CD4-positive, alpha-beta memory T cell (primary cell): Measurements from ENCODE around the gene CEP192. TPM values are rescaled to one million over a fixed set of nuclear protein-coding genes. Genes with fewer than 3 reads are reported as not detected.
A peak's percentile ranks its signal among the peaks of the same experiment; 100 is the strongest.
"Not testable (repeated sequence)": the region's sequence is repeated elsewhere in the genome, so short reads cannot be mapped to it uniquely, and the experiment has no call there.

ENCODE experiments used
- CTCF ChIA-PET: fragments of 350-600 bp; sonication (Branson Sonifier 250); formaldehyde crosslinking; loops from one replicate; lab custom pipeline; 2021; ENCODE audit warnings: inconsistent platforms; ENCODE audit not compliant: partially characterized antibody; lab: Charles Lee
- POLR2A ChIA-PET: fragments of 350-600 bp; sonication (Branson Sonifier 250); formaldehyde crosslinking; loops from one replicate; lab custom pipeline; 2021; ENCODE audit not compliant: partially characterized antibody; lab: Charles Lee
- DNase-seq, 5 donors: peaks; one replicate each; pipeline versions ENCODE4 v3.0.0 to v3.0.0-alpha.2; 2020 to 2022; ENCODE audit warnings: mixed read lengths in 1 of 5
- H3K27ac ChIP-seq: one replicate; pipeline ENCODE4 v1.7.0; 2013; ENCODE audit warnings: low read depth, low read length
- H3K27me3 ChIP-seq: 2 replicates; pipeline ENCODE4 v1.7.0; 2013; ENCODE audit warnings: mild to moderate bottlenecking, low read length, moderate library complexity; ENCODE audit not compliant: insufficient read depth
- H3K36me3 ChIP-seq: 2 replicates; pipeline ENCODE4 v1.7.0; 2013; ENCODE audit warnings: mild to moderate bottlenecking, low read length, moderate library complexity; ENCODE audit not compliant: insufficient read depth
- H3K4me1 ChIP-seq: 2 replicates; pipeline ENCODE4 v1.7.0; 2013; ENCODE audit warnings: mild to moderate bottlenecking, low read length, moderate library complexity; ENCODE audit not compliant: insufficient read depth
- H3K4me3 ChIP-seq, 2 donors: one replicate each; pipeline ENCODE4 v1.7.0; 2013; ENCODE audit warnings: low read length in 2 of 2, mild to moderate bottlenecking in 1 of 2
- H3K9me3 ChIP-seq, 2 donors: one replicate each; pipeline ENCODE4 v1.7.0; 2013; ENCODE audit warnings: low read length in 2 of 2, control low read depth in 1 of 2; ENCODE audit not compliant: control insufficient read depth in 1 of 2
- H3K27ac Mint-ChIP-seq, 7 donors: one replicate each; pipeline ENCODE4 v1.8.0; 2020 to 2021; ENCODE audit warnings: mixed read lengths in 7 of 7, mild to moderate bottlenecking in 6 of 7, inconsistent platforms in 3 of 7, moderate library complexity in 3 of 7
- H3K27me3 Mint-ChIP-seq, 2 donors: one replicate each; pipeline ENCODE4 v1.8.0; 2020 to 2021; ENCODE audit warnings: mixed read lengths in 2 of 2
- H3K36me3 Mint-ChIP-seq, 2 donors: one replicate each; pipeline ENCODE4 v1.8.0; 2020 to 2021; ENCODE audit warnings: mixed read lengths in 2 of 2, inconsistent platforms in 1 of 2, mild to moderate bottlenecking in 1 of 2
- H3K4me1 Mint-ChIP-seq, 4 donors: one replicate each; pipeline ENCODE4 v1.8.0; 2020 to 2021; ENCODE audit warnings: mixed read lengths in 4 of 4, mild to moderate bottlenecking in 1 of 4
- H3K4me3 Mint-ChIP-seq, 8 donors: one replicate each; pipeline ENCODE4 v1.8.0; 2020 to 2021; ENCODE audit warnings: mixed read lengths in 8 of 8, mild to moderate bottlenecking in 7 of 8, moderate library complexity in 6 of 8, inconsistent platforms in 3 of 8
- H3K9me3 Mint-ChIP-seq, 8 donors: one replicate each; pipeline ENCODE4 v1.8.0; 2020 to 2021; ENCODE audit warnings: mixed read lengths in 8 of 8, mild to moderate bottlenecking in 5 of 8, inconsistent platforms in 3 of 8, moderate library complexity in 1 of 8
- intact Hi-C: fragments of 100-400 bp; cut with micrococcal nuclease; formaldehyde crosslinking; loops from one replicate; pipeline ENCODE4 v1.15.1; 2023
- polyA plus RNA-seq, 2 donors: library from polyadenylated mRNA; unstranded; fragments of 300-500 nt; fragmentation: Illumina TruSeq; gene quantifications; one replicate each; pipeline ENCODE4 v1.2.3, GENCODE V29; 2021
- total RNA-seq, 2 experiments: library from RNA; stranded (reverse); gene quantifications; one replicate each; pipeline ENCODE4 v1.2.3, GENCODE V29; 2021

The CEP192 gene
- total and polyA plus RNA-seq, 4 experiments from 2014 or later, result 3.3 to 45.5 (median 26.1) TPM

- CTCF ChIA-PET, result no interaction called here
- POLR2A ChIA-PET, result no interaction called here
- no peaks in the 10 kb centered on the region for H3K9me3 Mint-ChIP-seq
Observed at GRCh38 chr18:12996661-12997292, 5.6 kb downstream of the CEP192 start.

GRCh38 chr18:12997330-12997729 lies 6.2 kb downstream of the CEP192 start:
- H3K4me3 Mint-ChIP-seq, H3K4me3 ChIP-seq, H3K9me3 ChIP-seq, DNase-seq, H3K9me3 Mint-ChIP-seq, POLR2A ChIA-PET, intact Hi-C loops, H3K27ac ChIP-seq, H3K27me3 ChIP-seq, H3K27ac Mint-ChIP-seq, H3K27me3 Mint-ChIP-seq: not testable (repeated sequence)
- Mint-ChIP-seq H3K36me3 (peaks cover 5 to 12% of the 10 kb centered on the region in 2 donors), H3K4me1 (peaks cover 4 to 23% (median 14%) of the 10 kb centered on the region in 4 donors)
- H3K36me3 ChIP-seq, result peaks cover 12% of the 10 kb centered on the region
- CTCF ChIA-PET, result interaction anchor here (1.0 to 2.0 kb wide), 2 partner anchors 36 to 63 kb away, joined by 3 to 6 read pairs; no protein-coding TSS in a partner anchor
- H3K4me1 ChIP-seq, result peaks cover 51% of the 10 kb centered on the region

More at GRCh38 chr18:12996661-12997292, 5.6 kb downstream of the CEP192 start:
- H3K27me3 ChIP-seq, result no peaks in the 10 kb centered on the region
- Mint-ChIP-seq H3K4me3 (no peak overlapping the region), H3K27me3 (no peaks in the 10 kb centered on the region), H3K27ac (no peak overlapping the region), H3K36me3 (peaks cover 5 to 13% of the 10 kb centered on the region in 2 donors), H3K4me1 (peaks cover 4 to 27% (median 16%) of the 10 kb centered on the region in 4 donors)
- H3K4me3 ChIP-seq, result no peak overlapping the region
- no peak overlapping the region for H3K27ac ChIP-seq
- peaks cover 56% of the 10 kb centered on the region for H3K4me1 ChIP-seq
- DNase-seq, result no peak
- H3K9me3 ChIP-seq, result no peaks in the 10 kb centered on the region
- peaks cover 12% of the 10 kb centered on the region for H3K36me3 ChIP-seq
- intact Hi-C loops, result no loop called here

- peaks cover 12% of the 10 kb centered on the region for H3K36me3 ChIP-seq
- no peaks in the 10 kb centered on the region for H3K9me3 ChIP-seq
- CTCF ChIA-PET, result interaction anchor here (0.8 to 2.0 kb wide), 4 partner anchors 9 to 64 kb away, joined by 3 to 6 read pairs (median 3); no protein-coding TSS in a partner anchor
- H3K4me1 ChIP-seq, result peaks cover 39% of the 10 kb centered on the region
- intact Hi-C loops, result no loop called here
- no peak overlapping the region for H3K27ac ChIP-seq
- no peaks in the 10 kb centered on the region for H3K27me3 ChIP-seq
- H3K27me3 Mint-ChIP-seq, result no peaks in the 10 kb centered on the region
- no peak overlapping the region for H3K4me3 ChIP-seq
- no peak for DNase-seq
- no peaks in the 10 kb centered on the region for H3K9me3 Mint-ChIP-seq
- H3K27ac Mint-ChIP-seq, result peak overlapping the region in 2 of 7 donors; percentile 33 to 76
- POLR2A ChIA-PET, result interaction anchor here (0.6 kb wide), 1 partner anchor 533 kb away, joined by 3 read pairs; no protein-coding TSS in a partner anchor
- H3K4me1 Mint-ChIP-seq, result peaks cover 4 to 13% (median 9%) of the 10 kb centered on the region in 4 donors
- H3K4me3 Mint-ChIP-seq, result peak overlapping the region in 2 of 8 donors; percentile 2 to 21
- H3K36me3 Mint-ChIP-seq, result peaks cover 5 to 12% of the 10 kb centered on the region in 2 donors
Observed at GRCh38 chr18:12998332-12999060, 7.3 kb downstream of the CEP192 start.

DNA sequence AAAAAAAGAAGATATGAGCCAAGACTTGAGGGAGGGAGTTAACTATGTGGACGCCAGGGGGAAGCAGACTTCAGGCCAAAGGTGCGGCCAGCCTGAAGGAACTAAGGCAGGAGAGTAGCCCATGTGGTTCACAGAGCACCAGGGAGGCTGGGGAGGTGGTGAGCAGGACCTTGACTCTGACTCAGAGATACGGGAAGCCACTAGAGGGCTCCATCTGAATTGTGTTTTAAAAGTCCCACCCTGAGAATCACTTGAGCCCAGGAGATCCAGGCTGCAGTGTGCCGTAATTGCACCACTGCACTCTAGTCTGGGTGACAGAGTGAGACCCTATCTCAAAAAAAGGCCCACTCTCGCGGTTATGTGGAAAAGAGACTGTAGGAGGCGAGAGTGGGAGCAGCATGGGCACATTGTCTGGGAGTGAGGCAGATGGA lies 12.3 kb downstream of the CEP192 start:
- H3K9me3 ChIP-seq, result no peaks in the 10 kb centered on the region
- peaks cover 24% of the 10 kb centered on the region for H3K36me3 ChIP-seq
- H3K4me1 ChIP-seq, result peaks cover 6% of the 10 kb centered on the region
- DNase-seq, result no peak
- peaks cover 10 to 29% of the 10 kb centered on the region in 2 donors for H3K36me3 Mint-ChIP-seq
- H3K4me3 Mint-ChIP-seq, result no peak overlapping the region
- H3K27ac Mint-ChIP-seq, result peak overlapping the region in 1 of 7 donors; percentile 68
- H3K27me3 ChIP-seq, result no peaks in the 10 kb centered on the region
- H3K9me3 Mint-ChIP-seq, result no peaks in the 10 kb centered on the region
- no peak overlapping the region for H3K27ac ChIP-seq
- H3K27me3 Mint-ChIP-seq, result no peaks in the 10 kb centered on the region
- H3K4me1 Mint-ChIP-seq, result peaks cover 12 to 18% (median 15%) of the 10 kb centered on the region in 4 donors
- ChIA-PET POLR2A (no interaction called here), CTCF (interaction anchor here (0.7 to 1.9 kb wide), 2 partner anchors 18 to 156 kb away, joined by 3 to 7 read pairs; no protein-coding TSS in a partner anchor)
- no peak overlapping the region for H3K4me3 ChIP-seq
- intact Hi-C loops, result no loop called here

DNA sequence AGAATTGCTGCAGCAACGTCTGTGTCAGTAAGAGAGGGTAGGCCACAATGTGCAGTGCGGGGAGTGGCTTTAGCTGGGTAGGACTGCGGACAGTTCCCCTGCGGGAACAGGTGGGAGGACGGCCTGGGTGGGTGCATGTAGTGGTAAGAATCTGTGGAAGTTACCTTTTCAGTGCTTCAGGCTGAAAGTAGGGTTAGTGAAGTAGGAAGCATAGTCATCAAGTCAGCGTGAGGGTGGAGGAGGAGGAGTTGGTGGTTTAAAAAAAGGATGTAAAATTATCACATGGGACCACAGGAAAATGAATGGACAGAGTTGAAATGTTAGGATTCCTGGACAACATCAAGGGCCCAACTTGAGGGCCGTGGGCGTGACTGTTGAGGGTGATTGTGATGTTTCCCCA lies 13.2 kb downstream of the CEP192 start:
- Histone ChIP-seq H3K9me3 (no peaks in the 10 kb centered on the region), H3K4me1 (no peaks in the 10 kb centered on the region), H3K27ac (no peak overlapping the region), H3K4me3 (no peak overlapping the region), H3K36me3 (peaks cover 29% of the 10 kb centered on the region), H3K27me3 (no peaks in the 10 kb centered on the region)
- Mint-ChIP-seq H3K27me3 (no peaks in the 10 kb centered on the region), H3K36me3 (peaks cover 17 to 35% of the 10 kb centered on the region in 2 donors), H3K4me3 (no peak overlapping the region), H3K27ac (no peak overlapping the region), H3K9me3 (no peaks in the 10 kb centered on the region), H3K4me1 (peaks cover 7 to 15% (median 13%) of the 10 kb centered on the region in 4 donors)
- ChIA-PET POLR2A (no interaction called here), CTCF (interaction anchor here (1.9 kb wide), 1 partner anchor 155 kb away, joined by 7 read pairs; no protein-coding TSS in a partner anchor)
- DNase-seq, result no peak
- intact Hi-C loops, result no loop called here

DNA sequence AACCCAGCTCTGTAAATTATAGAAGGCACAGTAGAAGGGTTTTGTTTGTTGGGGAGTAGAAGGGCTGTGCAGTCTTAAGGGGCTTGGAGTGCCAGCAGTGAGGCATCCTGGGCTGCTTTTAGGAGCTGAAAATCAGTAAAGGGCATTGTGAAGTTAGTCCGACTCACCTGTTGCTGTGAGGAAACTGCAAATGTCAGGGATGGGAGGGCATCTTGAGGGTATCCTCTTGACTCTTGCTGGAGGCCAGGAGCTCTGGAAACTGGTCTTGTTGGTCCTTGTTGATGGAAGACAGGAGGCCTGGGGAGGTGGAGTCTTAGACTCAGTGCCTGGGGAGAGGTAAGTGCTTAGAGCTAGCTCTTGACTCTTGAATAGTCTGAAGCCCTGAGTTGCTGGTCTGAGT lies 14.1 kb downstream of the CEP192 start:
- intact Hi-C loops, result no loop called here
- Mint-ChIP-seq H3K36me3 (peaks cover 13 to 35% of the 10 kb centered on the region in 2 donors), H3K27ac (no peak overlapping the region), H3K27me3 (no peaks in the 10 kb centered on the region), H3K4me1 (peaks cover 6 to 13% (median 8%) of the 10 kb centered on the region in 4 donors), H3K4me3 (no peak overlapping the region), H3K9me3 (no peaks in the 10 kb centered on the region)
- Histone ChIP-seq H3K4me1 (no peaks in the 10 kb centered on the region), H3K36me3 (peaks cover 28% of the 10 kb centered on the region), H3K4me3 (no peak overlapping the region), H3K27me3 (no peaks in the 10 kb centered on the region), H3K9me3 (no peaks in the 10 kb centered on the region), H3K27ac (no peak overlapping the region)
- no peak for DNase-seq
- CTCF ChIA-PET, result interaction anchor here (2.1 kb wide), 1 partner anchor 154 kb away, joined by 9 read pairs; no protein-coding TSS in a partner anchor
- POLR2A ChIA-PET, result interaction anchor here (1.1 kb wide), 1 partner anchor 19 kb away, joined by 4 read pairs; no protein-coding TSS in a partner anchor
